Erythroblast (primary cell): Measurements from ENCODE around the gene S100G.

ENCODE experiments used
- GATA1 ChIP-seq: IDR thresholded peaks from 2 replicates; pipeline ENCODE4 v1.6.1; 2011; ENCODE audit warnings: low read depth, mild to moderate bottlenecking, control low read depth, low read length, moderate library complexity
- POLR2A ChIP-seq: IDR thresholded peaks from 2 replicates; pipeline ENCODE4 v1.6.1; 2011; ENCODE audit warnings: mild to moderate bottlenecking, low read length

DNA sequence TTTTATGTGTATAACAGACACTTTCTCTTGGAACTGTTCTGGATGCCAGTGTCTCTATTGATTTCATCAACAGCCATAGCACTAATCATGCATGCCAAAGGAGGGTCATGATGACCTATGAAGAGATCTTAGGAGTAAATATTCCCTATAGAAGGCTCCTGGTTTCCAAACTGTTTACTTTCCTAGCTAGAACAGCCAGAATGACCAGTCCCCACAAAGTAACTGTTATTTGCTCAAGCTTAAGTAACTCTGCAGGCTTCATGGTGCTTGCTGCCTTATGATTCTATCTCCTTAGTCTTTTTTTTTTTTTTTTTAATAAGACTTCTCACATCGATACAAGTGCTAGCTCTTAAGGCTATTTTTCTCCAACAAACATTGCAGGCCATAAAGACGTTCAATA lies 12.4 kb downstream of the S100G start:
- TF ChIP-seq POLR2A (no peak), GATA1 (no peak)
